Measurements from ENCODE around the gene NANP.

DNA sequence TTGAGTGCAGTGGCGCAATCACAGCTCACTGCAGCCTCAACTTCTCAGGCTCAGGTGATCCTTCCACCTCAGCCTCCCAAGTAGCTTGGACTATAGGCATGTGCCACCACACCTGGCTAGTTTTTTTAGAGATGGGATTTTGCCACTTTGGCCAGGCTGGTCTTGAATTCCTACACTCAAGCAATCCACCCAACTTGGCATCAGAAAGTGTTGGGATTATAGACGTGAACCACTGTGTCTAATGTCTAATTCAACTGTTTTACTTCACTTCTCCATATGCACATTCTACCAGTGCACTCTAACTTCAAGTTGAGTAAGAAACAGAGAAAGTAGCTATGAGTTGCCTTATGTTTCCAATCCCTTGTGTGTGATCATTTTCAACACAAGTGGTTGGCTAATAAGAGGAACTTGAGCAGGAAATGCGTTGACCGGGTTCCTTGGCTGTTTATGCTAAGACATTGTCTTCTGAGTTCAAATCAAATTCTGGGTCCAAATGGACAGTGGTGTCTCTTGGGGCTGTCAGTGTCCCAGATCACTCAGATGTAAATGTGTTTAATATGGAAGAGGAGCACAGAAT is 48.9 kb upstream of the NANP start:
- TF ChIP-seq, protein P1, sequence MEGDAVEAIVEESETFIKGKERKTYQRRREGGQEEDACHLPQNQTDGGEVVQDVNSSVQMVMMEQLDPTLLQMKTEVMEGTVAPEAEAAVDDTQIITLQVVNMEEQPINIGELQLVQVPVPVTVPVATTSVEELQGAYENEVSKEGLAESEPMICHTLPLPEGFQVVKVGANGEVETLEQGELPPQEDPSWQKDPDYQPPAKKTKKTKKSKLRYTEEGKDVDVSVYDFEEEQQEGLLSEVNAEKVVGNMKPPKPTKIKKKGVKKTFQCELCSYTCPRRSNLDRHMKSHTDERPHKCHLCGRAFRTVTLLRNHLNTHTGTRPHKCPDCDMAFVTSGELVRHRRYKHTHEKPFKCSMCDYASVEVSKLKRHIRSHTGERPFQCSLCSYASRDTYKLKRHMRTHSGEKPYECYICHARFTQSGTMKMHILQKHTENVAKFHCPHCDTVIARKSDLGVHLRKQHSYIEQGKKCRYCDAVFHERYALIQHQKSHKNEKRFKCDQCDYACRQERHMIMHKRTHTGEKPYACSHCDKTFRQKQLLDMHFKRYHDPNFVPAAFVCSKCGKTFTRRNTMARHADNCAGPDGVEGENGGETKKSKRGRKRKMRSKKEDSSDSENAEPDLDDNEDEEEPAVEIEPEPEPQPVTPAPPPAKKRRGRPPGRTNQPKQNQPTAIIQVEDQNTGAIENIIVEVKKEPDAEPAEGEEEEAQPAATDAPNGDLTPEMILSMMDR (IDR thresholded peaks at IDR 0.05): no peak
- TF ChIP-seq EZH2 (IDR thresholded peaks at IDR 0.05; ENCODE audit: borderline replicate concordance, insufficient read depth, low read depth, low read length, poor library complexity, severe bottlenecking): no peak
